ENCODE data around the gene LIME1.

The LIME1 gene

GRCh38 chr20:63739130-63740069 lies 2.9 kb downstream of the LIME1 start, which contains the start of gene SLC2A4RG:
TSS of gene SLC2A4RG (plus strand) at chr20:63739776. CDS start at chr20:63739913, 137 bp downstream.
- DNase-seq, result peak; percentile 84

GRCh38 chr20:63740070-63740626 lies 3.7 kb downstream of the LIME1 start:
- DNase-seq, result peak; percentile 73

DNA sequence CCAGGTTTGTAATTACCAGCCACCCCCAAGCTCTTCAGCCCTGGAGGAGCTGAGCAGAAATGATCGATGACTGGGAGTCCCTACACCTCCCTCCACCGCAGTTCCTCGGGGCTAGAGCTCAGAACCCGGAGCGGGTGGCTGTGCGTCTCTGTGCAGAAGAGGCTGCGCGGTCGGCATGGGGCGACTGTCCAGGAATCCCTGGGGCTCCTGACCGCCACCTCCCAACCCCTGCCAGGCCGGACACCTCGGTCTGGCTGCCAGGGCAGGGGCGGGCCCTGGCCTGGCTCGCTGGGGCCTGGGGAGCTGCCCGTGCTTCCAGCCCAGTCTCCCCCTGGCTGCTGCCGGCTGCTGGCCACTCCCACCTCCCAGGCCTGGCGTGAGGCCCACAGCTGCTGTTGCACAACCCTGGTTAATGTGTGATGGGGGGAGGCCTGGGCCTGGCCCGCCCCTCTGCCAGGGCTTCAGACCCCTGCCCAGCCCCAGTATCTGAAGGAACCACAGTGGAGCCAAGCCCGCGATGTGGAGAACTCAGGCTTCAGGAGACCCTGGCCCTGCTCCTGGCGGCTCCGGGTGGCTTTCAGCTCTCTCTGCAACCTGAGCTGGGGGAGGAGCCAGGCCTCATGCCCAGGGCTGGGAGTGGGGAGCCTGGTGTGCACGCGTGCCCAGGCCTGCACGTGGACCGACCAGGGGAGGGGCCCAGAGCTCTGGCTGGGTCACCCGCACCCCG lies 4.3 kb downstream of the LIME1 start:
- DNase-seq, result peak; percentile 81

DNA sequence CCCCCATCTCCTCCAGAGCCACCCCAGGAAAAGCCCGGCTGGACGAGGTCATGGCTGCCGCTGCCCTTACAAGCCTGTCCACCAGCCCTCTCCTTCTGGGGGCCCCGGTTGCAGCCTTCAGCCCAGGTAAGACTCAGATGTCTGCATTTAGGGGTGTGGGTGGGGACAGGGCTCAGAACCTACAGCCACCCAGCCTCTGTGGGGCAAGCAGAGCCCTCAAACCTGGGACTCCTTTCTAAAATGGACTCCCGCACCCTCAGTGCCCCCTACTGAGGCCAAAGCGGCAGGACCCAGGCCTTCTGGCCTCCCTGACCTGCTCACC lies 4.9 kb downstream of the LIME1 start:
- no peak for DNase-seq

GRCh38 chr20:63741676-63742380 lies 5.4 kb downstream of the LIME1 start:
- no peak for DNase-seq

DNA sequence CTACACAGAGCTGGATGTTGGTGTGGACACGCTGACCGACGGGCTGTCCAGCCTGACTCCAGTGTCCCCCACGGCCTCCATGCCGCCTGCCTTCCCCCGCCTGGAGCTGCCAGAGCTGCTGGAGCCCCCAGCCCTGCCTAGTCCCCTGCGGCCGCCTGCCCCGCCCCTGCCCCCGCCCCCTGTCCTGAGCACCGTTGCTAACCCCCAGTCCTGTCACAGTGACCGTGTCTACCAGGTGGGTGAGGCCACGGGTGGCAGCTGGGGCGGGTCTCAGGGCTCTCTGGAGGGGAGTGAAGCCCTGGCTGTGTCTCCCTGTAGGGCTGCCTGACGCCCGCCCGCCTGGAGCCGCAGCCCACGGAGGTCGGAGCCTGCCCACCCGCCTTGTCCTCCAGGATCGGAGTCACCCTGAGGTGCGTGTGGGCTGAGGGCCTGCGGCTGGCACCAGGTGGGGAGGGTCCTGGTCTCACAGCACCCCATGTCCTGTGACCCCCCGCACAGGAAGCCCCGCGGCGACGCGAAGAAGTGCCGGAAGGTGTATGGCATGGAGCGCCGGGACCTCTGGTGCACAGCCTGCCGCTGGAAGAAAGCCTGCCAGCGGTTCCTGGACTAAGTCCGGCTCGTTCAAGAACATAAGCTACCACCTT lies 6.0 kb downstream of the LIME1 start:
- DNase-seq, result no peak

GRCh38 chr20:63743210-63743970 lies 6.9 kb downstream of the LIME1 start:
- DNase-seq, result no peak

DNA sequence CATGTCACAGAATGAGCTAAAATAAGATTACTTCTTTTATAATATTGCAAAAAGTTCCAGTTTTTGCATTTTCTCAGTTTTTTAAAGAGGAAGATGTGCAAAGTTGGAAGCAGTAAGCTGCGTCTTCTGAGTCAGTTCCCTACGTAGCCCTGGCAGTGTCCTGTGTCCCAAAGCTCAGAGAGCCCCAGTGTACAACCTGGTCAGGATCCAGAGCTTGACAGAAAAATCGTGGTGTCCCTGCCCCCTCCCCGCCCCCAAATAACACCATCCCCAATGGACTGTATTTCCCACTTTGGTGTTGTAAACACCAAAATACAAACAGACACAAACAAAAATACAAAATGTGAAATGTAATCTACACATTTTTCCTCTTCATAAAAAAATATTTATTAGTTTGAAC lies 7.7 kb downstream of the LIME1 start:
- DNase-seq, result no peak

DNA sequence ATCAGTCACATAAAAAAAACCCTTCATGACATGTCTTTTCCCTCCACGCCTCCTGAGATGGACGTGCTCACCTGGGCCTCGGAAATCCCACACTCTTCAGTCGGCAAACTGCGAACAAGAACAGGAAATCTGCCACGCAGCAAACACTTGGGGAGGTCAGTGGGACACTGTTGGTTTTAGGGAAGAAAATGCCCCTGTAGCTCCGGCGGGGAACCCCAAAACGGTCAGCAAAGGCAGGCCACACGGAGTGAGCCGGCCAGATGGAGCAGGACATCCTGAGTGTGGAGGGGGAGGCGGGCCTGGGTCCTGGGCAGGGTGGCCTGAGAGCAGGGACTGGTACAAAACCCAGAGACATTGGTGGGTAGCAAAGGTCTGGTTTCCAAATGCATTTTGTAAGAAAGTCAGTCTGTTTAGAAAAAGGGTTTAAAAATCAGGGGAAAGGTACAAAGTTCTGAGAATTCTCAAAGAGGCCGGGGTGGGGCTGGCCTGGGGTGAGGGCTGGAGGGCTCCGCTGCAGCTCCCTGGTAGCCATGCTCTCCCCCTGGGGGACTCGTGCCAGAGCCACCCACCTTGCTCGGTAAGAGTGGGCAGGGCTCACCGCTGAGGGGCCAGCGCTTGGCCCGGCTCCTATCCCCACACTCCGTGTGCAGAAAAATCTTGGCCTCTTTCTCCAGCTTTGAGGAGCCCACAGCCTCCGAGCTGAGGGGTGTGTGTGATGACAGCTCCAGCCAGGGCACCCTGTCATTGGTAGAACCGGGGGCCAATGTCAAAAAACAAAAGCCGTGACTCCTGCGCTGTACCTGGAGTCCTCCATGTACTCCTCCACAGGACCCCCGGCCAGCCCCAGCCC lies 8.3 kb downstream of the LIME1 start:
- DNase-seq, result no peak

GRCh38 chr20:63745424-63745805 lies 9.0 kb downstream of the LIME1 start:
- DNase-seq, result no peak

DNA sequence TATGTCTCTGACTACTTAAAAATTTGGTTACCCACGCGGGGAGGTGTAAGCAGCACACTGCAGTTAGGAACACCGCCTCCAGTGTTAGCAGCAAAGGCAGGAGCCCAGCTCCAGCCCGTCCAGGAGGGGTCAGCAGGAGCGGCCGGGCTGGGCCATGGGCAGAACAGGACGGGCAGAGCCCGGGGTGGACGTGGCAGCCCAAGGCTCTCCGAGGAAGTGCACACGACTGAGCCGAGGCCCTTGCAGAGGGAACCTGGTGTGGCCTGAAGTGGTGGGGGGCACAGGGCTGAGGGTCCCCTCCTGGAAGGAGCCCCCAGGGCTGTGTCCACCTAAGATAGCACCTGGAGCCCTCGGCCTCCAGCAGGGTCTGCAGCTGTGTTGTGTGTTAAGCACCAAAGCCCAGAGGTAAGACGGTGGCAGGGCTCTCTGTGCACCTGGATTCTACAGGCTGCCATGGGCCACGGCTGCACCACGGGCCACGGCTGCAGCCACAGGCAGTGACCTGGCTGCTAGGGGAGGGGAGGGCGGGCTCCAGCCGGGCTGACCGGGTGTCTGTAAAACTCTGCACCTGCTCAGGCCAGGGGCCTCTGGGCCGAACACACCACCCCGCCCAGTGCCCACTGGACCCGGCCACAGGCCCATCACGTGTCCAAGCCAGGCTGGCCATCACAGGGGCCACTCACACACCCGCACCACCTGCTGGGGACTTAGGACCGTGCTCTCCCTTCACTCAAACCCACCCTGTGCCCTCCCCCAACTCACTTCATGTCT lies 9.7 kb downstream of the LIME1 start:
- no peak for DNase-seq

- no peak for DNase-seq
These were observed 10.4 kb downstream of the LIME1 start for GRCh38 chr20:63746751-63747315.

DNA sequence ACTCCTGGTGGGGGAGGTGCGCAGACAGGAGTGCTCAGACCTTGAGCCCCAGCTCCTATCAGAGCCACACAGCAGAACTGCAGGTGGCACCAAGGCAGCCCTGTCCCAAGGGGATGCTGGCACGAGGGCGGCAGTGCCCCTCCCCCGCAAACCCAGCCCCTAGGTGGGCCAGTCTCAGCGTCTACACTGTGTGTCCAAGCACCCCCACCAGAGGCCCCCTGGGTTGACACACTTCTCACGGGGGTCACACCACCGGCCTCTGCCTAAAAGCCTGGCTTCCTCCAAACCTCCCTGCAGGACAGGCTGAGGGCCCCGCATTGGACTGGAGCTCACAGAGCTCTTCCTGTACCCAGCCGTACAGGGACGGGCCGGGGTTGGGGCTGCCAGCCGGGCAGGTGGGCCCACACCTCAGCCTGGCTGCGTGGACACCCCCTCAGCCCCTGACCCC lies 11.2 kb downstream of the LIME1 start:
- no peak for DNase-seq

GRCh38 chr20:63748070-63748933 lies 11.8 kb downstream of the LIME1 start:
- no peak for DNase-seq

- DNase-seq, result no peak
These were observed 12.4 kb downstream of the LIME1 start for GRCh38 chr20:63748934-63749270.

- DNase-seq, result no peak
These were observed 13.4 kb downstream of the LIME1 start for GRCh38 chr20:63749597-63750508.

- DNase-seq, result no peak
These were observed 14.5 kb downstream of the LIME1 start for GRCh38 chr20:63750807-63751470.
